SK-N-MC (cell line): Measurements from ENCODE around the gene KRT3.

Experiments
- EZH2 ChIP-seq: fragments of 200-600 bp; sonication (generic); IDR thresholded peaks from one replicate; pipeline ENCODE4 v1.6.1; 2017; ENCODE audit warnings: antibody characterized with exemption
- FOXP2 ChIP-seq: optimal IDR thresholded peaks from 2 replicates; pipeline ENCODE3; 2011; ENCODE audit warnings: mild to moderate bottlenecking, moderate library complexity; ENCODE audit not compliant: insufficient read depth; ENCODE audit errors: extremely low read length, control extremely low read depth
- POLR2AphosphoS5 ChIP-seq: IDR thresholded peaks from 2 replicates; pipeline ENCODE4 v1.6.1; 2012; ENCODE audit warnings: mild to moderate bottlenecking, low read depth, low read length, borderline replicate concordance

GRCh38 chr12:52772188-52772587 lies 23.7 kb downstream of the KRT3 start:
- TF ChIP-seq EZH2 (no peak), POLR2AphosphoS5 (no peak), FOXP2 (no peak)
